ENCODE results near the gene CETN2. TPM values are rescaled to one million over a fixed set of nuclear protein-coding genes. Genes with fewer than 3 reads are reported as not detected.

CETN2 gene
- total and polyA plus RNA-seq, 2 experiments from 2014 or later = 44.8 to 46.0 TPM

Other genes starting within 250 kb of the CETN2 start
- 0.28 and 0.60 TPM in 2 replicates for gene GABRQ, start 192.9 kb downstream of the CETN2 start, total RNA-seq
- 0.05 TPM in 1 of 2 replicates, not detected in the other for gene GABRQ, start 192.9 kb downstream of the CETN2 start, polyA plus RNA-seq
- not detected in 2 replicates for gene MAGEA3, start 132.0 kb downstream of the CETN2 start, total RNA-seq
- not detected in 2 replicates for gene MAGEA3, start 132.0 kb downstream of the CETN2 start, polyA plus RNA-seq
- gene CSAG2, start 121.5 kb downstream of the CETN2 start, total RNA-seq = not detected in 2 replicates
- 0.33 and 0.64 TPM in 2 replicates for gene CSAG2, start 121.5 kb downstream of the CETN2 start, polyA plus RNA-seq
- gene MAGEA2B, start 116.1 kb downstream of the CETN2 start, total RNA-seq = not detected in 2 replicates
- 0.86 TPM in 1 of 2 replicates, not detected in the other for gene MAGEA2B, start 116.1 kb downstream of the CETN2 start, polyA plus RNA-seq
- not detected in 2 replicates for gene CSAG1, start 97.0 kb downstream of the CETN2 start, total RNA-seq
- gene CSAG1, start 97.0 kb downstream of the CETN2 start, polyA plus RNA-seq = not detected in 2 replicates
- not detected in 2 replicates for gene MAGEA12, start 97.0 kb downstream of the CETN2 start, total RNA-seq
- gene MAGEA12, start 97.0 kb downstream of the CETN2 start, polyA plus RNA-seq = not detected in 2 replicates
- 0.28 and 0.93 TPM in 2 replicates for gene MAGEA2, start 76.9 kb downstream of the CETN2 start, total RNA-seq
- gene MAGEA2, start 76.9 kb downstream of the CETN2 start, polyA plus RNA-seq = 0.24 and 0.39 TPM in 2 replicates
- gene CSAG3, start 71.5 kb downstream of the CETN2 start, total RNA-seq = not detected in 2 replicates
- 0.33 TPM in 1 of 2 replicates, not detected in the other for gene CSAG3, start 71.5 kb downstream of the CETN2 start, polyA plus RNA-seq
- not detected in 2 replicates for gene MAGEA6, start 61.1 kb downstream of the CETN2 start, total RNA-seq
- 0.45 TPM in 1 of 2 replicates, not detected in the other for gene MAGEA6, start 61.1 kb downstream of the CETN2 start, polyA plus RNA-seq
- gene NSDHL, start 306 bp upstream of the CETN2 start, total RNA-seq = 46.2 and 56.7 TPM in 2 replicates
- 47.8 and 62.9 TPM in 2 replicates for gene NSDHL, start 306 bp upstream of the CETN2 start, polyA plus RNA-seq
- 10.6 and 10.8 TPM in 2 replicates for gene ZNF185, start 67.3 kb upstream of the CETN2 start, total RNA-seq
- gene ZNF185, start 67.3 kb upstream of the CETN2 start, polyA plus RNA-seq = 18.1 and 18.3 TPM in 2 replicates
- 0.07 and 0.08 TPM in 2 replicates for gene PNMA5, start 163.4 kb upstream of the CETN2 start, total RNA-seq
- not detected in 2 replicates for gene PNMA5, start 163.4 kb upstream of the CETN2 start, polyA plus RNA-seq
- 14.4 and 19.1 TPM in 2 replicates for gene PNMA3, start 225.7 kb upstream of the CETN2 start, total RNA-seq
- gene PNMA3, start 225.7 kb upstream of the CETN2 start, polyA plus RNA-seq = 18.4 and 20.0 TPM in 2 replicates
- gene PNMA6A, start 241.7 kb upstream of the CETN2 start, total RNA-seq = 4.5 and 10.2 TPM in 2 replicates
- 11.8 and 12.4 TPM in 2 replicates for gene PNMA6A, start 241.7 kb upstream of the CETN2 start, polyA plus RNA-seq

Data from hepatocyte (in vitro differentiated cells).